ENCODE data around the gene BTBD16.

The BTBD16 gene

DNA sequence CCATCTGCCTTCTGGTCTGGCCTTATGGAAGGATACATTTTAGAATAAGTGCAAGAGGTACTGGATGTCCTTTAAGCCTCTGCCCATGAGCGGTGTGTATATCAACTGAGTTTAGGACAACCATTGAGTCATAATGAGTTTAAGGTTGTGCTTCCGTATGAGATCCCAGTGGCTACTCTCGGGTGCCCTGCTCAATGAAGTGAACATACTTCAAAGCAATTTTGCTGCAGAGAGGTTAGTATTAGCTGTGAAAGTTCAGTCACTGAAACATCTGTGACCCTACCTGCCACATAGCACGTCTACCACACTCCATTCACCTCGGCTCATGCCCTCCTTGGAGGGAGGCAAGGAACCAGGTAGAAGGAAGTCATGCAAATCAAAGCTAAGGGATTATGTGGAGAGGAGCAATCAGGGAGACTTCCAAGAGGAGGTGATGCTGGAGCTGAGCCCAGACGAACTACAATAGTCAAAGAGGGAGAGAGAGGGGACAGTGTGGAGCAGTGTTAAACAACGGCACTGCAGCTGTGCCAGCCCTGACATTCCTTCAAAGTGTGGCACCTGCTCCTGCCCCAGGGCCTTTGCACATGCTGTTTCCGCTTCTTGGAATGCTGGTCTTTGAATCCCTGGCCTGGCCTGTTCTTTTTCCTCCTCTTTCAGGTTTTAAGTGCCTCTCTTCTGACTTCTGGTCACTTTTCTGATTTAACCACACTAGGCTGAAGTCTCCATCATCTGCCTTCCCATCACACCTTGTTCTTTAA, 25.4 kb downstream of the BTBD16 start:
- no peak for DNase-seq

DNA sequence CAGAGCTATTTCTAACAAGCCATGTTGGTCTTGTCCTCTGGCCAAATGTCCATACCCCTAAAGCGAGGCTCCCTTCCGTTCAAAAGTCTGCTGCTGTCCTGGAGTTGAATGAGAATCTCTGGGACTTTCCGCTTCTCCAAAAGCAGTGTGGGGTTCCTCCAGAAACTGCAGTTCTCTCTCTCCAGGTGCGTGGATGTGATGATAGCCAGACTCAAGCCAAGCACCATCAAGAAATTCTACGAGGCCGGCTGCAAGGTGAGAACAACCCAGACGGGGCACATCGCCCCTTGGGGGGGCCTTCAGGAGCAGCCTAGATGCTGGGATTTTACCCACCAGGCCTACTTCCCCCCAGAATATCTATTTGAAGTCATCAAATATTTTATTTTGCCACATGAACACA, 26.5 kb downstream of the BTBD16 start:
- DNase-seq, result no peak

DNA sequence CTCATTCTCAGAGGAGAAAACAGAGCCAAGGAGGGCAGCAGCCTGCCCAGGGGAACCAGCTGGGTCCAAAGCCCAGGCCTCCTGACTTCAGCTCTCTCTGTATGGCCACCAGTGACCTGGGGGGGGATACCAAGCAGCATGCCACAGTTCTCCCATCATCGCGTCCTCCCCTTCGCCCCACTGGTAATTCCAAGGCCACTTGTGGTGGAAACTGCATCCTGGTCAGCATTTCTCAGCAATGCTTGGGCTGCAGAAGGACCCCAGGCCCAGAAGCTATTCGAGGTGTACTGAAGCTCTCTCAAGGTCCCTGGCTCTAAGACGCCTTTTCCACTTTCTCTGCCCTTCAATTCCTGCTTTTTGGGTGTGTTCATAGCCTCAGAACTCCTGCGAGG, 27.1 kb downstream of the BTBD16 start:
- no peak for DNase-seq

DNA sequence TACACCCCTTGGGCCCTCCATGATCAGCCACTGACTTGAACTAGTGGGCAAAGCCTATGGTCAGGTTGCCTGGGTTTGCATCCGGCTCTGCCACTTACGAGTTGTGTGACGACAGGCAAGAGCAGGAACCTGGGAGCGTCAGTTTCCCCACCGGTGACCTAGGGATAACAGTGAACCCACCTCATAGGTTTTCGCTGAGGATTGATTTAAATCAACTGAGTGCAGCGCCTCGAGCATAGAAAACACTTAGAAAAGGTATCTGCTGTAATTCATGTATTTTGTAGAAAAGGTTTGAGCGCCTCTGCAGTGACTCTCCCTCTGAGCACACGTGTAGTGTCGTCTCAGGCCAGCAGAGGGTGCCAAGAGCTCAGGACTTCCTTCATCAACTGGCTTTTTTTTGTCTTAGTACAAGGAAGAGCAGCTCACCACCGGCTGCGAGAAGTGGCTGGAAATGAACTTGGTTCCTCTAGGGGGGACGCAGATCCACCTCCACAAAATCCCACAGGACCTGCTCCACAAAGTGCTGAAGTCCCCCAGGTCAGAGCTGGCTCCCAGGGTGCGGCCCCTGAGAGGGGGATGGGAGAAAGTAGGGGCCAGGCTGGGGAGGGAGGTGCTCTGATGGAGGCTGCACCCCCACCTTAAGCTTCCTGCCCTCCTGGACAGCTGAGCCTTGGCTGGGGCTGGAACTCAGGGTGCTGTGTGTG, 27.7 kb downstream of the BTBD16 start:
- DNase-seq, result peak; percentile 48 to 67

DNA sequence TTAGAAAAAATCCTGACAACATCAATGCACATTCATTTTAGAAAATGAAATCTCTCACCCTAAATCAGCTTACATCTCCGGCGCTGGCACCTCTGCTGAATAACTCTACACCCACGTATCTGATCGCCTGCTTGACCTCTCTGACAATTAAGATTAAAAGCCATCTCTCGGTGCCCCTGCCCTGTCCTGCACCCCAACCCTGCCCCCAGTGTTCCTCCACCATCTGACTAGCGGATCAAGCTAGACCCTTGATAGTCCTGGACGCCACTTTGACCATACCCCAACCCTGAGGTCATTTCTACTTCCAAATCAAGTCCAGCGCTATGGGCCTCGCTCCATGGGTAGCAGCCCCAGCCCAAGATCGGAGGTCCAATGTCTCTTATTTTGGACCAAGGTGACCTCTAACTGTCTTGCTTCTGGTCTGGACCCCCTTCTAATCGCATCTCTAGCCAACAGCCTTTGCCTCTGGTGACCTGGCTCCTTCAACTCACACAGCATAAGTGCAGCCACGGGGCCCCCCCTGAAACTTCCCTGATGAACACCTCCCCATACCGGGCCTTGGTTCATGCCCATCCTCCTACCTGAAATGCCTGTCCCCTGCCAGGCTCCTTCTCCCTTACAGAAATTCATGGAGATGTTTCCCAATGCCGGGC, 28.5 kb downstream of the BTBD16 start:
- DNase-seq, result no peak

DNA sequence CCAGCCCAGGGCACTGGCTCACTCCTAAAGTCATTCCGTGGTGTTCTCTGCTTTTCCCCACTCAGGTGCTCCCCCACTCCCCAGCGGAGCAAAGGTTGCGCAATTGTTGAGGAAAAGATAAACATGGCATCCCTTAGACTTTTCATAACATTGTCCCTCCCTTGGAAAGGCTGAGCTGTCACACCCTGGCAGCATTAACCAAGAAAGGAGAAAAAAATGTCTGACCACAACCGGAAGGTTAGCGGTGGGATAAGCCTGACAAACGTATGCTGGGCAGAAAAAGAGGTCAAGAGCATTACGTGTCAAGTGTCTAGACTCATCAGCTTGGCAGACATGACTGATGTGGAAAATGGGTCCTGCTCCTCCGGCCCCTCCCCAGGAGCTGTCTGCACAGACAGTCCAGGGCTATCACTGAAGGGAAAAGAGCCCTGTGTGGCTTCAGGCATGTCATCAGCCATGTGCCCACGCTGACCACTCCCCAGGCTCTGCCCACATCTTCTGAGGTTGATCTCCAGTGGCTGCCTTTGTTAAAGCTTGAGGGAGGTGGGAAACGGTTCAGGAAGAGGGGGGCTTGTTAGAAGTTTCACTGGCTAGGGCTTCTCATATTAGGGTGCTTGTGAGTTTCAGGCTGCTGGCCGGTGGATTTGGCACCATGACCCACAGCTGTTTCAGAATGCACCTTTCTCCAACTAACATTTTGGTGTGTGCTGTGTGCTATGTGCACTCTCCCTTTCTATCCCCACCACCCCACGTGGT, 30.1 kb downstream of the BTBD16 start:
- no peak for DNase-seq

DNA sequence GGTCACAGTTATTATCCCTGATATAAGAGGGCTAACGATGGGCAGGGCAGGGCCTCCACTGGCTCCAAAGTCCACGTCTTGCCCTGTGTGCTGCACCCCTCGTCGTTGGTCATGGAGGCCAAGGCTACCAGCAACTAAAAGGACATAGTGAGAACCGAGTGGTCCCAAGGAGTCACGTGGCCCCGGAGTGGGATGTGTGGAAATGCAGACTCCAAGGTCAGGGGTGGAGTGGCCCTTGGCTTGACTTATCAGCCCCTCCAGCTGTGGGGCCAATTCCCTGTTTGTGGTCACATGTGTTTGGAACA, 30.7 kb downstream of the BTBD16 start:
- no peak for DNase-seq

DNA sequence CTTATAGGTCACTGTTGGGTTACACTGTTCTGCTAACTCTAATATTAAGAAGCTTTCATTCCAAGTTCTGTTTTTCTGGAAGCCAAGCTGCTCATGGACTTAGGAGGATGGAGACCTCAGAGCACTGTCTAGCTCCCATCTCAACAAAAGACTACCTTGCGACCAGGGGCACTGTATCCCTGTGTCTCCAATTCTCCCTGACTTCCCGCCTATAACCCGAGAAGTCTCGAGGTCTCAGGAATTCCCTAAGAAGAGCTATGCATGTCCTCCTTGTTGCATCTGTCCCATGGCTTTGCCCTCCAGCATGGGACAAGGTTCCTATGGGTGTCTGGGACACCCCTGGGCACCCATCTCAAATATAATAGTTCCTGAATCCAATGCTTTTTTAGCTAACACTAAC, 31.2 kb downstream of the BTBD16 start:
- no peak for DNase-seq

DNA sequence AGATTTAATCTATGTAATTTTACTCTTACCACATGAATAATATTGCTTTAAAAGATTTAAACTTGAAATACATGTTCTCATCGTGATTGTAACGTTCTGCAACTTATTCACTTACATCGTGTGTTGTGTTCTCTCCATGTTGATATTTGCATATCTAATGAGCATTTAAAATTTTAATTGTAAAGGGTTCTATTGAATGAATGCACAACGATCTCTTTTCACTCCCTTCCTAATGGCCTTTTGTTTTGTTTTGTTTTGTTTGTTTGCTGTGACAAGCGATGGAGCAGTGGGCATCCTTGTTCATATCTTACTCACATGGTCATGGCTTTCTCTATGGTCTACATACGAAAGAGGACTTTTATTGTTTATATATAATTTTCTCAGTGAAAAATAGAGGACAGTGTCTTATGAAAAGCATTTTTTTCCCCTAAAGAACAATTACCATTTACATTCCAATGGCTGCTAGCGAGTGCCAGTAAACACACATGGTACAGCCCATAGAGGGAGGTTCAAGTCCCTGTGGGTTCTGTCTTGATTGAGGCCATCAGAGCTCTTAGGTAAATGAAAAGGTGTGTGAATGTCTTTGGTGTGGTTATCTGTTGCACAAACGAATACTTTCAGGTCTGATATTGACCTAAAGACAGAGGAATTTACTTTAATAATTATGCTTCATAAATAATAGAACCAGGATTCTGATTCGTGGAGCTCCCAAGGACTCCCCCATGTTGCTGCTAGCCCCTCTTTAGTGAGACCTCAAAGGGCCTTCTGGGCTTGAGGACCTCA, 32.4 kb downstream of the BTBD16 start:
- no peak for DNase-seq

DNA sequence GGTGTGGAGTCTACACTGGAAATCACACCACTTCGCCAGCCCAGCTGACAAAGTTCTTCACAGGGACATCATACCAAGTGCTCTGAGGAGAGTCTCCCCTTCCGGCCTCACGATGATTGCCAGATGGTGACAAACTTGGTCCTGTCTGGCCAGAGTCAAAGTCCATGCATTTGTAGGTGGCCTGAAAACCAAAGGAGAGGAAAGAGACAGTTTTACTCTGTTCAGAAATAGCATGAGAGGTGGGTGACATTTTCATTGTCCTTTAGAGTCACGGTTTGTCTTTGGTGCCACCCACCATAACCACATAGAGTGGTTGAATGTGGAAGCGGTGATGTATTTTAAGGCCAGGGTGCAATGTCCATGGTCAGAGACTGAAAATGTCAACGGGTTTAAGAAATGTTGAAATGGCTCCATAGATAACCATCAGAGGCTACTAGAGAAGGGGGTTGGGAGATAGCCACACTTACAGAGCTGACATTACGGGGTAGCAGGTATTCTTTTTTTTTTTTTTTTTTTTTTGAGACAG, 33.0 kb downstream of the BTBD16 start:
- DNase-seq, result no peak

DNA sequence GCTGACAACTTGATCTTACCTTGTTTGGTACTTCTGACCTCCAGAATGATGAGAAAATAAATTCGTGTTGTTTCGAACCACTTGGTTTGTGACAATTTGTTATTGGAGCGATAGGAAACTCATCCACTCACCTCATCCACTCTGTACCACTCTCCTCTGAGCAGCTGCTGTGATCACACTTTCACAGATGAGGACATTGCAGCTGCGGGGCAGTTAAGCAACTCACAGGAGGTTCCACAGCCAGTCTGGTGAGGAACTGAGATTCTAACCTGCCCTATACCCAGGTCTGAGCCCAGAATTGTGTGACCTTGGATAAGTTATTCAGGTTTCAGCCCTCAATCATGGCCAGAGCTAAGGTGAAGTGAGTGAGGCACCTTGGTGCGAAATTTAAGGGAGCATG, 35.2 kb downstream of the BTBD16 start:
- DNase-seq, result no peak

DNA sequence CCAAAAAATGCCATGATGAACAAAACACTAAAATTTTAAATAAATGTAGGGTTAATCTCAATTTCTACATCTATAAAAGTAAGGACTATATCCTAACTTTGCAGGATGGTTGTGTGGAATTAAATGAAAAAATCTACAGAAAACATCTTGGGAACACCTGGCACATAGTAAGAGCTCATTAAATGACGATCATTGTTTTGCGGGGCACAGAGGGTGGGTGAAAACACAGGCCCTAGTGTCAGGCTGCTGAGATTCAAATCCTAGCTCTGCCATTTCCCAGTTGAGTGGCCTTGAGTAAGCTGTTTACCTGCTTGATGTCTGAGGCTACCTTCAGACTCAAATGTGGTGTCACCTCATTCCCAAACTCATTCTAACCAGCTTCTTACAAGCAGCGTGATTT, 35.6 kb downstream of the BTBD16 start:
- DNase-seq, result no peak

DNA sequence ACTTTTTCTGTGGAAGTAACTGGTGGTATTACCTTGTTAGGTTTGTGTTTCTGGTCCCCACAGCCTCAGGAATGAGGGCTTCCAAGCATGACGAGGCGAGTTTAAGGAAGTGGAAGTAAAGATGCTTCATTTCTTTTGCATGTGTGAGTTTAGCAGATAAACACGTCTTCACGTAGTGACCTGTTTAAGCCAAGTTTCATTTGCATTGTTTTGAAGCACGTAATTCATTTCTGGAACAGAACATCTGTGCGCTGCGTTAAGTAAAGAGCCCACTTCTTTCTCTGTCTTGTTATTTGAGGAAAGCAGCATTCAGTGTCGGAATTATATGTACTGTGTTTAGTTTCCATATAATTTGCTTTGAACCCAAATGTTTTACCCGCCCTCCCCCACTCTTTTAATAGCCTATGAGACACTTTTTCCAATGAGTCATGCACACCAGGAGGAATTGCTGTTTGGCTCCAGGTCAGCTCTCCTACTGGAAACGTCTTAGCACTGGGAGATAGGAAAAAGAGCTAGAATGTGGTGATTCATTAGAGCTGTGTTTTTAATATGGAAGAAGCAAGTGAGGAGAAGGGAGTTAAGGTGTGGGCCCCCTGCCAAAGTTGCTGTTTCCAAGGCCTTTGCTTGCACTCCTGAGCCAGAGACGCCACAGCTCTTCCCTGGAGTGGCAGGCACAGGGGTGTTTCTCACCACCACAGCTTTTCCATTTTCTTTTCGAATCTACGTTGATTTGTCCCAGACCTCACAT, 36.7 kb downstream of the BTBD16 start:
- DNase-seq, result no peak

DNA sequence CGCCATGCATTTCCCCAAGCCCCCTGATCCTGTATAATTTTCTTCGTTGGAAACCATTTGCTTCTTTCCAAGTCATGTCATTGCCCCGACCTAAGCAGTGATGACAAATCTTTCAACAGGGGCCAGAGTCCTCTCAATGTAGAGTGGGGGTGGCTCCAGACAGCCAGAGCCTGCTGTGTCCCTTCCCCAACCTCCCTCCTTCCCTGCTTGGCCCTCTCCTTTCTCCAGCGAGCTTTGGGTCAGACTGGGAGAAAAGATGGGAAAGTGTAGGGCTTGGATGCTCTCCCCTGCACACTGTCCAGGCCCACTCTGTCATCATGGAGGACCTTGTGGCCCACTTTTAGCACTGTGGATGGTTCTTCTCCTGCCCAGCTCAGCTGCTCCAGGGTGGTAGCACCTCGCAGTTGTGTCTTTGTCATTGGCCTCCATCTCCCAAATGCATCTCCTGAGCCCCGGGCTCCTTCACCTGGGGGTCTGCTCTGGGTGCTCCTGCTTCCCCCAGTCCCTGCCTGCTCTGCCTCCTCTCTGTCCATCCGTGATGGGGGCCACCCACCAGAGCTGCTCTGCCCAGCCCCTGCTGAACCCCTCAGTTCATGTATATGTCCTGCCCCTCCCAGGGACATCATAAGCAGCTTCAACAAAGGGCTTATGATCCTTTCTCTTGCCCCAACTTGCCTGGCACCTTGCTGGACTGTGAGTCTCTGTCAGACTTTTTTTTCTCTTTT, 37.5 kb downstream of the BTBD16 start:
- DNase-seq, result no peak

DNA sequence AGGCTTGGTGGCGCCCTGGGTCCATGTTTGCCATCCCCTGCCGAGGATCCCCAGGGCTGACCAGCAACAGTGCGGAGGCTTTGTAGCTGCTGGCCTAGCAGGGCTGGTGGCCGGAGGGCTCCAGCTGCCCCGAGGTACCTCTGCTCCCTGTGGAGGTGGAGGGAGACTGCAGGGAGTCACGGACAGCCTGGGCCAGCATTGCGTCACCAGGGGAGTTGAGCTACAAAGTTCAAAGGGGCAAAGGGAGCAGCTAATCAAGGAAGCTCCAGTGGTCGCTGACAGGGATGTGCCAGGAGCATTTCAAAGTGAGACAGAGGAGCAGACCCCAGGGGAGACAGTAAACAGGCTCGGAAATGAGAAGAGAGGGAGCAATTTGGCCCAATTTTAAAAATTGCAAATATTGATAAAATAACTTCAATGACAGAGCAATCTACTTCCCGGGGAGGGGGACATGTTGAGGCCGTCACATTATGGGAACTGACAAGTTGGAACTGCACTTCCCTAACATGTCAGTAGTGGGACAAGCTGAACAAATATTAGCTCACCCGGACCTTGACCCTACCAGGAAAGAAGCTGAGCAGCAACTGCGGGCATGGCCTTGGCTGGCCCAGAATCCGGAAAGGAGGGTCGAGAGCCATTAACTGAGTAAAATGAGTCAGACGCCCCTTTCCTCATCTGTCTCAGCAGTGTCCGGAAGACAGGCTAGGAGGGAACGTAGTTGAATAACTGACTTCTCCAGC, 39.4 kb downstream of the BTBD16 start:
- DNase-seq, result no peak

DNA sequence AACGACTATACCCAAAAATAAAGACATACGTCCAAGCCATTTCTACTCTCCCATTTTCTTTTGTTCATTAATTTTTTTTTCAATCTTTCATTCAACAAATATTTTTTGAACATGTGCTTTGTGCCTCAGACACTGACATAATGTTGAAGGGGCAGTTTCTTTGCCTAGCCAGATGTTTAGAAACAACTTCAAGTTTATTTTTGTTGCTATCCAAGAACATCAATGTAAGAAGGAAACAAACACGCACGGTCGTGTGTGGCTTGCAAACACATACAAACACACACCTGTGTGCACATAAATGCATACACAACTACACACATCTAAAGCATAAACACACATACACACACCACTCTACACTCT, 39.9 kb downstream of the BTBD16 start:
- no peak for DNase-seq

DNA sequence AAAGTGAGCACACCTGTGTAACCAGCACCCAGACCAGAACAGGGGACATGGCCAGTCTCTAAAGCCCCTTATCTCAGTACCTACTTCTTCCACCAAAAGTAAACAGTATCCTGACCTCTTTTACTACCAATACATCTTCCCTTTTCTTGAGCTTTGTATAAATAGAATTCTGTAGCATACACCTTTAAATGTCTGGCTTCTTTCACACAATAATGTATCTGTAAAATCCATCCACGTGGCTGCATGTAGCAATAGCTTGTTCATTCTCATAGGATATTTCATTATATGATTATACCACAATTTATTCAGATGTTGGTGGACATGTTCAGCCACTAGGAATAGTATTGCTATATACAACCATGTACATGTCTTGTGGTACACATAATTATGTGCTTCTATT, 40.6 kb downstream of the BTBD16 start:
- no peak for DNase-seq

DNA sequence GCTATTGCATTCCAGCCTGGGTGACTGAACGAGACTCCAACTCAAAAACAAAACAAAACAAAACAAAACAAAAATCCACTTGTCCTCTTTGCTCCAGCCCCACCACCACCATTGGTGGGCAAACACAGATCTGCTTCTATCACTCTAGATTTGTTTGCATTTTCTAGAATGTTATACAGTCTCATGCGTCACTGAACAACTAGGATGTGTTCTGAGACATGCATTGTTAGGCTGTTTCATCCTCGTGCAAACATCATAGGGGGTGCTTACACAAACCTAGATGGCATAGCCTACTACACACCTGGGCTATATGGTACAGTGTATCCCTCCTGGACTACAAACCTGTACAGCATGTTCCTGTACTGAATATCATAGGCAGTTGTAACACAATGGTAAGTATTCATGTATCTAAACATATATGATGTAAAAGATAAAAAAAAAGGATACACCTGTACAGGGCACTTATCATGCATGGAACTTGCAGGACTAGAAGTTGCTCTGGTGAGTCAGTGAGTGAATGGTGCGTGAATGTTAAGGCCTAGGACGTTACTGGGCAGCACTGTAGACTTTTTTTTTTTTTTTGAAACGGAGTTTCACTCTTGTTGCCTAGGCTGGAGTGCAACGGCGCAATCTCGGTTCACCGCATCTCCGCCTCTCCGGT, 45.3 kb downstream of the BTBD16 start:
- no peak for DNase-seq

DNA sequence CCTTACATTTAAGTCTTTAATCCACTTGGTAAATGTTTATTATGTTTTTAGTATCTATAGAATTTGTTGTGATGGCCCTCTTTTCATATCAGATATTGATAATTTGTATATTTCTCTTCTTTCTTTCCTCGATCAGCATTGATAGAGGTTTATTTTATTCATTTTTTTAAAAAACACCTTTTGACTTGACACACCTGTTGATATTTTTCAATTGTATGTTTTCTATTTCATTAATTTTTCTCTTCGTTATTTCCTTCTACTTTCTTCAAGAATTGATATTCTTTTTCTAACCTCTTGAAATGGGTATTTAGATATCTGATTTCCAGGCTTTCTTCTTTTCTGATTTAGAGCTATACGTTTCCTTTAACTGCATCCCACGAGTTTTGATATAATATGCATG, 50.9 kb downstream of the BTBD16 start:
- no peak for DNase-seq

DNA sequence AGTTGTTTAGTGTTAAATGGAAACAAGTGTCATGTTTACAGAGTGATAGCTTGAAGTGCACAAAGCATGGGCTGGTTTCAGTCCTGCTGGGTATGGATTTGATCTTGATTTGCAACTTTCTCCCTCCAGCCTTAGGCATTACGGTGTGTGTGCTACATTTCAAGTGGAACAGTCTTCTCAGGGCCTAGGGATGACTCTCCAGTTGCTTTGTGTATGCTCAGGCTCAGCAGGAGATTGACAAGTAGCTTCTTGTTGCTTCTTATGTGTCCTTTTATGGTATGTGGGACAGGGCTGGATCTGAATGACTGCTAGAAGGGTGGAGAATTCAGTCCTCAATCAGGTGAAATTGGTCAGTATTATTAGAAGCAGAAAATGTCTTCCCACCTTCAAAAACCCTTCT, 52.1 kb downstream of the BTBD16 start:
- no peak for DNase-seq

All from CD4-positive, alpha-beta T cell treated with Interferon alpha-2 for 1 hour (primary cell).